H9 (cell line): Measurements from ENCODE around the gene PRKACB. TPM values are rescaled to one million over a fixed set of nuclear protein-coding genes. Genes with fewer than 3 reads are reported as not detected.

Experiments used
- DNase-seq: peaks from one replicate; pipeline ENCODE4 v3.0.0-alpha.2; 2017
- H2AFZ ChIP-seq: one replicate; pipeline ENCODE4 v1.6.1; 2013; ENCODE audit warnings: mild to moderate bottlenecking, low read length, control low read depth, moderate library complexity
- H2AK5ac ChIP-seq: 2 replicates; pipeline ENCODE4 v1.6.1; 2013; ENCODE audit warnings: low read length, control low read depth, mixed read lengths; ENCODE audit not compliant: insufficient read length
- H2BK120ac ChIP-seq: one replicate; pipeline ENCODE4 v1.6.1; 2013; ENCODE audit warnings: low read depth, mild to moderate bottlenecking, low read length, control low read depth, inconsistent platforms; ENCODE audit not compliant: poor library complexity, severe bottlenecking
- H2BK12ac ChIP-seq: 2 replicates; pipeline ENCODE4 v1.6.1; 2013; ENCODE audit warnings: low read length, control low read depth, mixed read lengths, low read depth; ENCODE audit not compliant: insufficient read length
- H2BK15ac ChIP-seq: 2 replicates; pipeline ENCODE4 v1.6.1; 2013; ENCODE audit warnings: low read depth, low read length, control low read depth
- H2BK20ac ChIP-seq: one replicate; pipeline ENCODE4 v1.6.1; 2013; ENCODE audit warnings: low read depth, mild to moderate bottlenecking, low read length, control low read depth, inconsistent platforms; ENCODE audit not compliant: poor library complexity, severe bottlenecking
- H2BK5ac ChIP-seq: 2 replicates; pipeline ENCODE4 v1.6.1; 2013; ENCODE audit warnings: low read length, control low read depth, mixed read lengths; ENCODE audit not compliant: insufficient read length
- H3K14ac ChIP-seq: 2 replicates; pipeline ENCODE4 v1.6.1; 2013; ENCODE audit warnings: low read length, control low read depth; ENCODE audit not compliant: insufficient read depth
- H3K18ac ChIP-seq: 2 replicates; pipeline ENCODE4 v1.6.1; 2013; ENCODE audit warnings: low read depth, mild to moderate bottlenecking, mixed read lengths, low read length, control low read depth; ENCODE audit not compliant: insufficient read length
- H3K23ac ChIP-seq: 2 replicates; pipeline ENCODE4 v1.6.1; 2013; ENCODE audit warnings: low read length, control low read depth, mixed read lengths, low read depth; ENCODE audit not compliant: insufficient read length
- H3K23me2 ChIP-seq: 2 replicates; pipeline ENCODE4 v1.6.1; 2013; ENCODE audit warnings: low read depth, mild to moderate bottlenecking, mixed read lengths, low read length, control low read depth; ENCODE audit not compliant: insufficient read length, poor library complexity, severe bottlenecking
- H3K27ac ChIP-seq: 2 replicates; pipeline ENCODE4 v1.5.1; 2013; ENCODE audit warnings: low read length, control low read depth, mixed read lengths, low read depth; ENCODE audit not compliant: insufficient read length
- H3K27me3 ChIP-seq: 2 replicates; pipeline ENCODE4 v1.6.1; 2013; ENCODE audit warnings: low read length, control low read depth, inconsistent platforms; ENCODE audit not compliant: insufficient read depth
- H3K4ac ChIP-seq: 2 replicates; pipeline ENCODE4 v1.6.1; 2013; ENCODE audit warnings: low read depth, mild to moderate bottlenecking, control low read depth, inconsistent platforms, low read length, moderate library complexity
- H3K4me1 ChIP-seq: 2 replicates; pipeline ENCODE4 v1.6.1; 2013; ENCODE audit warnings: low read length, control low read depth, inconsistent platforms; ENCODE audit not compliant: insufficient read depth
- H3K4me2 ChIP-seq: 2 replicates; pipeline ENCODE4 v1.6.1; 2013; ENCODE audit warnings: low read length, control low read depth, mixed read lengths; ENCODE audit not compliant: insufficient read length, insufficient read depth
- H3K56ac ChIP-seq: 2 replicates; pipeline ENCODE4 v1.6.1; 2013; ENCODE audit warnings: low read depth, mild to moderate bottlenecking, mixed read lengths, low read length, control low read depth; ENCODE audit not compliant: insufficient read length
- H3K79me1 ChIP-seq: 2 replicates; pipeline ENCODE4 v1.6.1; 2013; ENCODE audit warnings: low read depth, mild to moderate bottlenecking, moderate library complexity, low read length, control low read depth, inconsistent platforms; ENCODE audit not compliant: insufficient read depth, poor library complexity, severe bottlenecking
- H3K79me2 ChIP-seq: 2 replicates; pipeline ENCODE4 v1.6.1; 2013; ENCODE audit warnings: low read length, control low read depth, inconsistent platforms; ENCODE audit not compliant: insufficient read depth
- H3K9ac ChIP-seq: 2 replicates; pipeline ENCODE4 v1.6.1; 2013; ENCODE audit warnings: low read length, control low read depth, mixed read lengths; ENCODE audit not compliant: insufficient read length; ENCODE audit errors: extremely low read depth
- H3K9me3 ChIP-seq: one replicate; pipeline ENCODE4 v1.6.1; 2013; ENCODE audit warnings: low read depth, low read length, inconsistent platforms; ENCODE audit not compliant: control insufficient read depth
- H3T11ph ChIP-seq: one replicate; pipeline ENCODE4 v1.6.1; 2013; ENCODE audit warnings: mild to moderate bottlenecking, low read length, control low read depth, inconsistent platforms
- H4K20me1 ChIP-seq: one replicate; pipeline ENCODE4 v1.6.1; 2013; ENCODE audit not compliant: control insufficient read depth, insufficient read length, insufficient read depth
- H4K5ac ChIP-seq: 2 replicates; pipeline ENCODE4 v1.6.1; 2013; ENCODE audit warnings: low read depth, mild to moderate bottlenecking, mixed read lengths, low read length, control low read depth; ENCODE audit not compliant: insufficient read length
- H4K8ac ChIP-seq: replicated peaks from 2 replicates; pipeline ENCODE4 v1.6.1; 2013; ENCODE audit warnings: low read length, control low read depth, mixed read lengths, low read depth; ENCODE audit not compliant: insufficient read length
- H4K91ac ChIP-seq: 2 replicates; pipeline ENCODE4 v1.6.1; 2013; ENCODE audit warnings: low read depth, mild to moderate bottlenecking, moderate library complexity, mixed read lengths, low read length, control low read depth; ENCODE audit not compliant: insufficient read length
- H3K27ac Mint-ChIP-seq, 3 experiments: 2 replicates in 2 of 3; 3 replicates in 1 of 3; pipeline ENCODE4 v1.8.0; 2020 to 2021; ENCODE audit warnings: mixed read lengths in 3 of 3, mild to moderate bottlenecking in 1 of 3, moderate library complexity in 1 of 3
- H3K27me3 Mint-ChIP-seq: 2 replicates; pipeline ENCODE4 v1.8.0; 2021; ENCODE audit warnings: low read depth, mild to moderate bottlenecking, moderate library complexity, mixed read lengths
- H3K36me3 Mint-ChIP-seq, 3 experiments: 2 replicates in 2 of 3; 3 replicates in 1 of 3; pipeline ENCODE4 v1.8.0; 2020 to 2021; ENCODE audit warnings: low read depth in 3 of 3, mixed read lengths in 3 of 3; ENCODE audit not compliant: insufficient read depth in 1 of 3
- H3K4me1 Mint-ChIP-seq, 2 experiments: 2 replicates each; pipeline ENCODE4 v1.8.0; 2020; ENCODE audit warnings: mixed read lengths in 2 of 2
- H3K4me3 Mint-ChIP-seq, 2 experiments: 2 replicates in 1 of 2; 3 replicates in 1 of 2; pipeline ENCODE4 v1.8.0; 2020 to 2021; ENCODE audit warnings: mild to moderate bottlenecking in 2 of 2, mixed read lengths in 2 of 2, moderate library complexity in 1 of 2
- H3K9me3 Mint-ChIP-seq, 2 experiments: 2 replicates in 1 of 2; 3 replicates in 1 of 2; pipeline ENCODE4 v1.8.0; 2020; ENCODE audit warnings: mild to moderate bottlenecking in 2 of 2, mixed read lengths in 2 of 2, moderate library complexity in 1 of 2
- WGBS: extraction: QIAGEN DNeasy Blood & Tissue Kit; methylation state at CpG from one replicate; pipeline ENCODE4 v1.1.7; 2013; ENCODE audit warnings: missing lambda C conversion rate, low lambda C conversion rate, mixed read lengths; ENCODE audit not compliant: insufficient read length; ENCODE audit errors: extremely low coverage; 5-methylcytosine and 5-hydroxymethylcytosine counted together
- total RNA-seq: library from RNA; stranded (reverse); gene quantifications from 2 replicates; pipeline ENCODE4 v1.2.1, GENCODE V29; 2021
- TF ChIP-seq, protein P1 (sequence below): fragments of 200-600 bp; sonication (generic); conservative IDR thresholded peaks from 3 replicates; pipeline ENCODE4 v1.8.0; 2021; ENCODE audit warnings: antibody characterized with exemption, mild to moderate bottlenecking

The PRKACB gene
- total RNA-seq, 1 experiment from 2014 or later, result 20.7 TPM

DNA sequence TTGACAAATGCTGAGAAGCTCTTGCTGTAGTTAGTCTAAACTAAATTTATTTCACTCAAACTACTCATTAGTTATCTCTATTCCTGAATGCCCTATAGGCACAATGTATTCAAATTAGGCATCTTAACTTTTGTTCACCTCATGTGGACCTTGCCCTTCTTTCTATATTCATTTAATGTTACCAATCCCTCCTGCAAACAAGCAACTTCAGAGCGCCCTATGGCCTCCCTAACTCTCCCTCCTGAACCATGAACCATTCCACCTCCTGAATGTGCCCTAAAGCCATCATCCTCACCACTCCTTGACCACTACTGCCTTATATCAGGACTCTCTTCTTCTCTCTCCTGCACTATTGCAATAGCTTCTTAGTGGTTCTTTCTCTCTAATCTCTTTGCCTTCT lies 122.7 kb downstream of the PRKACB start:
- Histone ChIP-seq H3K56ac (no peak overlapping the region), H3K27me3 (no peaks in the 10 kb centered on the region), H3K79me1 (no peaks in the 10 kb centered on the region), H2BK15ac (no peak overlapping the region), H2BK5ac (no peak overlapping the region), H3K4me2 (no peak overlapping the region), H3K79me2 (no peaks in the 10 kb centered on the region), H4K20me1 (no peaks in the 10 kb centered on the region), H4K91ac (no peak overlapping the region), H3K23ac (no peak overlapping the region), H3K23me2 (no peaks in the 10 kb centered on the region), H3K14ac (no peak overlapping the region), H2BK20ac (no peak overlapping the region), H4K5ac (no peak overlapping the region), H2BK120ac (no peak overlapping the region), H3K9me3 (no peaks in the 10 kb centered on the region), H3T11ph (no peak overlapping the region), H2AFZ (no peak overlapping the region), H4K8ac (no peak overlapping the region), H2AK5ac (no peak overlapping the region), H3K9ac (no peak overlapping the region), H3K27ac (no peak overlapping the region), H3K18ac (no peak overlapping the region), H3K4me1 (no peaks in the 10 kb centered on the region; the same call in 1 of the 2 replicates), H2BK12ac (no peak overlapping the region), H3K4ac (no peak overlapping the region)
- no peak overlapping the region for H3K27ac Mint-ChIP-seq
- H3K4me1 Mint-ChIP-seq, result peaks cover 10 to 11% of the 10 kb centered on the region in 2 experiments
- DNase-seq, result no peak
- peaks cover 9% of the 10 kb centered on the region for H3K27me3 Mint-ChIP-seq
- no peaks in the 10 kb centered on the region for H3K9me3 Mint-ChIP-seq
- H3K4me3 Mint-ChIP-seq, result no peak overlapping the region
- TF ChIP-seq, protein P1, sequence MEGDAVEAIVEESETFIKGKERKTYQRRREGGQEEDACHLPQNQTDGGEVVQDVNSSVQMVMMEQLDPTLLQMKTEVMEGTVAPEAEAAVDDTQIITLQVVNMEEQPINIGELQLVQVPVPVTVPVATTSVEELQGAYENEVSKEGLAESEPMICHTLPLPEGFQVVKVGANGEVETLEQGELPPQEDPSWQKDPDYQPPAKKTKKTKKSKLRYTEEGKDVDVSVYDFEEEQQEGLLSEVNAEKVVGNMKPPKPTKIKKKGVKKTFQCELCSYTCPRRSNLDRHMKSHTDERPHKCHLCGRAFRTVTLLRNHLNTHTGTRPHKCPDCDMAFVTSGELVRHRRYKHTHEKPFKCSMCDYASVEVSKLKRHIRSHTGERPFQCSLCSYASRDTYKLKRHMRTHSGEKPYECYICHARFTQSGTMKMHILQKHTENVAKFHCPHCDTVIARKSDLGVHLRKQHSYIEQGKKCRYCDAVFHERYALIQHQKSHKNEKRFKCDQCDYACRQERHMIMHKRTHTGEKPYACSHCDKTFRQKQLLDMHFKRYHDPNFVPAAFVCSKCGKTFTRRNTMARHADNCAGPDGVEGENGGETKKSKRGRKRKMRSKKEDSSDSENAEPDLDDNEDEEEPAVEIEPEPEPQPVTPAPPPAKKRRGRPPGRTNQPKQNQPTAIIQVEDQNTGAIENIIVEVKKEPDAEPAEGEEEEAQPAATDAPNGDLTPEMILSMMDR, result no peak
- WGBS, result no CpG with 5 or more reads among the region's 1 CpG
- no peaks in the 10 kb centered on the region for H3K36me3 Mint-ChIP-seq
